Esophagus squamous epithelium (tissue), 4 donors: ENCODE results near the gene SHISA4.

Experiments used
- CTCF ChIP-seq, 6 experiments: fragments of 450-650 bp in 4 of 6; fragments of 200-600 bp in 2 of 6; sonication (generic) in 2 of 6; IDR thresholded peaks; one replicate each; pipeline ENCODE4 v1.5.1; 2016 to 2019; ENCODE audit warnings: antibody characterized with exemption in 6 of 6, mild to moderate bottlenecking in 4 of 6, moderate library complexity in 4 of 6
- POLR2A ChIP-seq, 4 donors: fragments of 450-650 bp; IDR thresholded peaks; one replicate each; pipeline ENCODE4 v1.6.1; 2017; ENCODE audit warnings: antibody characterized with exemption in 4 of 4, mild to moderate bottlenecking in 4 of 4, moderate library complexity in 3 of 4

GRCh38 chr1:201887116-201887866 is 1.4 kb upstream of the SHISA4 start:
- TF ChIP-seq CTCF (IDR thresholded peaks at IDR 0.05), result no peak
- no peak for TF ChIP-seq POLR2A (IDR thresholded peaks at IDR 0.05)
